Central memory CD4-positive, alpha-beta T cell (primary cell): ENCODE measurements around the gene TCF4.
"Not testable (repeated sequence)": the region's sequence is repeated elsewhere in the genome, so short reads cannot be mapped to it uniquely, and the experiment has no call there.

ENCODE experiments used
- DNase-seq: peaks from one replicate; pipeline ENCODE4 v3.0.0; 2022

Gene TCF4

GRCh38 chr18:55500316-55501086 lies 87.5 kb downstream of the TCF4 start:
- no peak for DNase-seq

DNA sequence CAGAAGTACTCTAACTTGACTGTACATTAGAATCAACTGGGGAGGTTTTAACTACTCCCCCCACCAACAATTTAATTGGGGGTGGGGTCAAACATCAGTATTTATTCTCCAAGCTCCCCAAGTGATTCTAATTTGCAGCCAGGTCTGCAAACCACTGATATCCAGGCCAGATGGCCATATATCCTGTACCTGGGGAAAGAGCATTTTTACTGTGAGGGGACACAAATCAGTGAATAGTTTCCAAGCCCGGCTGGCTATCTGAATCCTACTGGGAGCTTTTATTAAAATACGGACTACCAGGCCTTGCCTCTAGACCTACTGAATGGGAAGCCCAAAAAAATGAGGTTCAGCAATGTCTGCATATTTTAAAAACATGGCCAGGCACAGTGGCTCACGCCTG lies 88.5 kb downstream of the TCF4 start:
- no peak for DNase-seq

- no peak for DNase-seq
These were observed 90.1 kb downstream of the TCF4 start for GRCh38 chr18:55497825-55498403.

DNA sequence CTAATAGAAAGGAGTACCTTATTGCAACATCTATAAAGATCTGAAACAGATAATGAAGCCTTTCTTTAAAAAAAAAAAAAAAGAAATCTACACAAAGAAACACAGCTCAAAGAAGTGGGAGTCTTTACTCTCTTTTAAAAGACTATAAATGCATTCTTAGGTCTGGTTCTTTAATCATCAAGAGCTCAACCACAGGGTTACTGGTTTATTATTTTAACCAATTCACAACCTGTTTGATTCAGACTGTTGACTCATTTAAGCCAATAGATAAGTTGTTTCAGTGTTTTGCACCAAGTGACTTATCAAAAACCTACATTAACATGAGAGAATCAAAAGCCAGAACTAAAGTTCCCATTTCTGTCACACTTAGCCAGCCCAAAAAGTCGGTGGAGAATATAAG lies 93.1 kb downstream of the TCF4 start:
- no peak for DNase-seq

DNA sequence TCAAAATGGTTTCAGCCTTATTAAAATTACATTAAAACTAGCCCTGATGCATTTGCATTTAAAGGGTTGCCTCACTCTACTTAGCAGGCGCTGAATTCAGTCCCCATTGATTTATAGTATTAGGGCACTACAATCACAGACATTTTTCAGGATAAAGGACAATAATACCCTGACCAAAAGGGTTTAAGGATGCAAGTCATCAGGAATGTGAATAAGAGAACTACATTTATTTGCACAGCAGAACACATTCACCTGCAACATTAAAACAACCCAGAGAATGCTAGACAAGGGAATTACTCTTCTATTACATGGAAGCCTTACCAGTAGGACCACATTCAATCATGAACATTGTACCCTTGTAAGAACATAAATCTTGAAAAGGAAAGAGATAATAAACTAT lies 93.6 kb downstream of the TCF4 start:
- no peak for DNase-seq

GRCh38 chr18:55491616-55492015 lies 96.4 kb downstream of the TCF4 start:
- DNase-seq = no peak

GRCh38 chr18:55489034-55489986 lies 98.7 kb downstream of the TCF4 start:
- no peak for DNase-seq

DNA sequence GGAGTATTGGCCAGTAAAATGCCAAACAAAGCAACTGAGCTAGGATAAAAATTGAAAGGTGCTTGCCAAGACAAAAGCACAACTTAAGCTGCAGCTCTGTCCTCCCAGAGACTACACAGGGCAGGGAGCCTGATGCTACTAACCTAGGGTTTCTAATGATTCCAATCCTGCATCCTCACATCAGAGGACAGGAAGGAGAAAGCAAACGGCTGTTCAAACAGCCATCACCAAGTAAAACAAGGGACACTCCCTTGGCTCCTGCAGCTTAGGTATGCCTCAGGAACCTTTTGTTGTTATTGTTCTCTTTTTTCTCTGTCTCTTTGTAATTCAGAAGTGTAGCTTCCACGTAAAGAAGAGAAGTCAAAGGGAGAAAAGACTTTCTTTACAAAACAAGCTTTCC lies 99.5 kb downstream of the TCF4 start:
- no peak for DNase-seq

GRCh38 chr18:55487997-55488396 lies 100.0 kb downstream of the TCF4 start:
- DNase-seq = no peak

DNA sequence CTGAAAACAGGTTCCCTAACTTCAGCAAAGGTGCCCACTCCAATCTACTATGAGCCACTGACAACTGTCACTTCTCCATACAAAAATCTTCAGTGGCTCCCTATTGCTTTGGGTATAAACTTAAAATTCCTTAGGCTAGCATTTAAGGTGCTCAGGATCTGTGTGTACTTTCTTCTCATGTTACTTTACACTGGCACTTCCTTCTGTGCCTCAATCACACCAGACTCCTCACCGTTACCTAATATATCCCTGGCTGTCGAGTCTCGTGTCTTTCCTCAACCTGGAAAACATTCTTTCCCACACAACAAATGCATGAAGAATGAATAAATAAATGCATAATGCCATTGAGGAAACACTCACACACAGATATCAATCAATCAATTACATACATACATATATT lies 101.1 kb downstream of the TCF4 start:
- DNase-seq = no peak

DNA sequence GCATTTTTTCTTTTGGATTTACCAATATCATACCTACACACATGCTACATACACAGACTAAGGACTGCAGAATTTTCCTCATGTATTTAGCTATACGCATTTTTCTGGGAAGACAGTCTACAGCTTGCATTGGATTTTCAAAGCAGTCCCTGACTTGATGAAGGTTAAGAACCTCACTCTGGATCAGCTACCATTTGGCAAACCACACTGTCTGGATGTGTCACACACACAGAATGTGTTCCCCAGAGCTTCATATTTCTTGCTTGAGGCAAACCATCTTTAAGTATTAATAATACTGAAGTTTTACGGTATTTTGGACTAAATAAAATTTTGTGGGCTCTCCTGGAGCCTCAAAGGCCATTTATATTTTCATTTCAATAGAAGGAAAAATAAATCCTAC lies 102.3 kb downstream of the TCF4 start:
- DNase-seq = no peak

GRCh38 chr18:55484773-55485172 lies 103.2 kb downstream of the TCF4 start:
- no peak for DNase-seq

DNA sequence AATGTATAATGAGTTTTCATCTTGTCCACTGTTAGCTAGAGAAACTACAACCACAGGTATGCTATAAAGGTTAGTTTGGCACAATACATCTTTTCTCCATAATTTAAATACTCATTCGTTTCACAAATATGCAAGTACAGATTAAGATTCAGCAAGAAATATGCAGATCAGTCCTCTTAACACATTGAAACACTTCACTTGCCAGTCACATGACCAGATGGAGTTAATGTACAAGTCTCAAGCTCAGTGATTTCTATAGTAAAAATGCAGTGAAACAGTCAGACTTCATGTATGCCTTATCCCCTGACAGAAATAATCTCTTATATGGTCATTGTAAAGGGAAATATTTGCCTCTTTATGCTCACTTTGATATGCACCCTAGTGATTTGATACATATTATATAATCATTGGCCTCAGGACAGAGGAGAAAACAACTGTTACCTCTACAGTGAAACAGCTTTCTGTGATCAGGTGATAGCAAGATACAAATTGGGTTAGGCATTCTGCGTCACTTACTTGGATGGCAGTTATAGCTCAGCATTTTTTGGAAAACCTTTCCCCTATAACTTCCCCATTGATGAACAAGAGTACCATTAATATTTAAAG lies 104.6 kb downstream of the TCF4 start:
- DNase-seq = no peak

GRCh38 chr18:55479656-55480420 lies 108.2 kb downstream of the TCF4 start:
- DNase-seq = no peak

DNA sequence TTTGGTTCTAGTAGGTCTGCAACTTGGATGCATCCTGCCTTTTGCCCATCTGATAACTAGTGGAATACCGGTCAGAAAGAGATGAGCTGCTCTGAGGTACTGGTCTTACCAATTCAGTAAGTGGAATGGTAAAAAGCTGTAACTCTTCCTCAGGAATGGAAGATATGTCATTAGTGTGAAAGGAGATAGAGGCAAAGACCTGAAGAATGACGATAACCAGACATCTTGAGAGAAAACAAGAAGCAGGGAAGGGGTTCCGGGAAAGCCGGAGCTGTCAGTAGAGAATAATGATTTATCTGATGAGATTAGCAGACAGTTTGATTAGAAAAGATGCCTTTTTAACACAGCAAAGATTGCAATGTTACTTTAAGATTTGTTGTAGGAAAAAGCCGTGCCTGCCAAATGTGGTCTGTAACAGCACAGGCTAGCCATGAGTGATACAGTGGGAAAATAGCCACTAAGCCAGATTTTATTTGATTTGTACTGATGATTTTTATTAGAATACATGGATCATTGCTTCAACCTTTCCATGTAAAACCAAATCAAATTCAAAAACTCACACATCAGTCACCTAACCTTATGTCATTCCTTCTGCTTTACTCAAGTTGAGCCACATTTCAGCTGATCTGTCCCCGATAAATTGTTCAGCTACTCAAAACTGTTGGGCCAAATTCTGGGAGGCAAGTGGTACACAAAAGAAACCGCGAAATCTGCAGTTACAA lies 110.0 kb downstream of the TCF4 start:
- DNase-seq = no peak

- DNase-seq = peak; percentile 1
These were observed 110.5 kb downstream of the TCF4 start for GRCh38 chr18:55477499-55477859.

DNA sequence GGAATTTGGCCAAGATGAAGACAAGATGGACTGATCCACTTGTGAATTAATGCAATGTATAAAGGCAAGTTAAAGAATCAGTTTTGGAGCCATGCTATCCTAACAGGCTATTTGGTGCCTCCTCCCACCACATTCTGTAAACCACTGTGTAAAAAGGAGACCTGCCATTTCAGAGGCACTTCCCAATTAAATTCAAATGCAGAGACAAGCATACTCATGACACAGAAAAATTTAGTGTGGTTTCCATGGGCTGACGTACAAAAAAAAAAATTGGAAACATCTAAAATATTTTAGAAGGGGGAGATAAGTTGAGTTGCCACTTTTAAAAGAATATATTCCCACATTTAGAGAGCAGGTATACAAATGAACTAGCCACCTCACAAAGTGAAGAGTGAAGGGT lies 112.1 kb downstream of the TCF4 start:
- DNase-seq = no peak

DNA sequence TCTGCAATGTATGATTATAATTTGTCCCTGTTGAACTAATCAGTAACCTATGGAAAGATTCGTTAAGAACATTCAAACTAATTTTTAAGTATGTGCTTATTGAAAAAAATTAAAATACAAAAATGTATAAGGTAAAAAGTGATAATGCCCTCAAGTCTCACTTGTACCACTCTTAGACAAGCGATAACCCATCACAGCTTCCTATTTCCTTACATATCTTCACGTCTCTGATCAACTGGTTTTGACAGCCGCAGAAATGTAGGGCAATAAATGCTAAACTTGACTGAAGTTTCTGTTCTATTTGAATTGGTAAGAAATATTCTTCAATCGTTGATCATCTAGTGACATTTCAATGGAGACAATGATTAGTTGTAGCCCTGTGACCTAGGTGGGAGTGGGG lies 112.5 kb downstream of the TCF4 start:
- no peak for DNase-seq

DNA sequence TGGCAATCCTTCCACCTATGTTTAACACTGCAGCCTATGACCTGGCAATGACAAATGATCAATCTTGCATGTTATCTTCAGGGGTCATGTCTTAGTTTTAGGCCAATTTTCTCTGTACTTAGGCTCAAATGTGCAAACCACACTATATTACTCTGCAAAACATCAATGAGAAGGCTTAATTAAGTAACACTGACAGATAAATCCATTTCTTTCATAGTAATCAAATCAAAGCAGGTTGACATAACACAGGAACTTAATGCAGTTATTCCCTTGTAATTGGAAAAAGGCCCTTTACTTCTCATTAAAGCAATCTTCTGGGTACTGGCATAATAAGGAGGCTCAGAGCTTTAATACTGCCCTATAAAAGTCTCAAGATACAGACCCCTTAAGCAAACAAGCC lies 114.4 kb downstream of the TCF4 start:
- no peak for DNase-seq

- no peak for DNase-seq
These were observed 114.9 kb downstream of the TCF4 start for GRCh38 chr18:55473058-55473457.

- no peak for DNase-seq
These were observed 117.2 kb downstream of the TCF4 start for GRCh38 chr18:55470826-55471225.

GRCh38 chr18:55469134-55469533 lies 118.9 kb downstream of the TCF4 start:
- not testable (repeated sequence) for DNase-seq
